ENCODE measurements around the gene WFDC10A.
"Not testable (repeated sequence)": the region's sequence is repeated elsewhere in the genome, so short reads cannot be mapped to it uniquely, and the experiment has no call there.

Gene WFDC10A

GRCh38 chr20:45629496-45630100 lies at the start of gene WFDC10A:
Gene WFDC10A, plus strand, starts transcription at chr20:45629739. Its CDS starts 75 bp downstream, at chr20:45629814.
- no peak for DNase-seq (ENCODE audit: low read depth)

GRCh38 chr20:45581702-45582101 lies 47.8 kb upstream of the WFDC10A start:
- DNase-seq (ENCODE audit: low read depth) = no peak

GRCh38 chr20:45583502-45583901 lies 46.0 kb upstream of the WFDC10A start:
- DNase-seq (ENCODE audit: low read depth) = no peak

DNA sequence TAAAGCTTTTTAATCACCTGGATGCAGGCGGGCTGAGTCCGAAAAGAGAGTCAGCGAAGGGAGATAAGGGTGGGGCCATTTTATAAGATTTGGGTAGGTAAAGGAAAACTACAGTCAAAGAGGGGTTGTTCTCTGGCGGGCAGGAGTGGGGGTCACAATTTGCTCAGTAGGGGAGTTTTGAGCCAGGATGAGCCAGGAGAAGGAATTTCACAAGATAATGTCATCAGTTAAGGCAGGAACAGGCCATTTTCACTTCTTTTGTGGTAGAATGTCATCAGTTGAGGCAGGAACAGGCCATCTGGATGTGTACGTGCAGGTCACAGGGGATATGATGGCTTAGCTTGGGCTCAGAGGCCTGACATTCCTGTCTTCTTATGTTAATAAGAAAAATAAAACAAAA lies 45.2 kb upstream of the WFDC10A start:
- DNase-seq (ENCODE audit: low read depth) = not testable (repeated sequence)

GRCh38 chr20:45585986-45586385 lies 43.6 kb upstream of the WFDC10A start:
- DNase-seq (ENCODE audit: low read depth) = not testable (repeated sequence)

DNA sequence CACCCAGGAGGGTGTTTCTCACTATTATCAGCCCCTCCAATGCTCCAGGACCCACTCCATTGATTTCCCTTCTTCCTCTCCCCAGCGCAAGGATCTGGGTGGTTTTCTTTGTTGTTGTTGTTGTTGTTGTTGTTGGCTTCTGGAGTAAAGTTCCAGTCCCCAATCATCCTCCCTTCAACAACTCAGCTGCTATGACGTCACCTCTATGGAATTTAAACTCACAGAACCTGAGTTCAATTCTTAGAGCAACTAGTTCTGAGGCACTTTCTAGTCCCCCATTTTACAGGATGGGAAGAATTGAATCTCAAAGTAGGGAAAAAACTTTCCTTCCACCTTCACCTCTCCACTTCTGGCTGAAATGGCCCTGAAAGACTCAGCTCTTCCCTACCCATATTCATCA lies 40.7 kb upstream of the WFDC10A start:
- no peak for DNase-seq (ENCODE audit: low read depth)

GRCh38 chr20:45589725-45590124 lies 39.8 kb upstream of the WFDC10A start:
- DNase-seq (ENCODE audit: low read depth) = no peak

DNA sequence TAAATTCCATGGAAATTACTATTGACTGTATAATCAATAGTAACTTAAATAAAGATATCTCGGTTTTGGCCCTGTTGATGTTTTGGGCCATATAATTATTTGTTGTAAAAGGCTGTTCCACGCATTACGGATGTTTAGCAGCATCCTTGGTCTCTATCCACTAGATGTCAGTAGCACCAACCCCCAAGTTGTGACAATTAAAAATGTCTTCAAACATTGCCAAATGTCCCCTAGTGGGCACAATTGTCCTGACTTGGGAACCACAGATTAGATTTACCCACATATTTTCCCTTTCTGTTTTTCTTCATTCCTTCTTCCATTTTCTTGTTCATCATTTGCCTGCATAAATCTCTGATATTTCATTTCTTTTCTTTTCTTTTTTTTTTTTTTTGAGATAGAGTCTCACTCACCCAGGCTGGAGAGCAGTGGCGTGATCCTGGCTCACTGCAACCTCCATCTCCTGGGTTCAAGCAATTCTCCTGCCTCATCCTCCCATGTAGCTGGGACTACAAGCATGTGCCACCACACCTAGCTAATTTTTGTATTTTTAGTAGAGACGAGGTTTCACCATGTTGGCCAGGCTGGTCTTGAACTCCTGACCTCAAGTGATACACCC lies 36.9 kb upstream of the WFDC10A start:
- peak; percentile 39 for DNase-seq (ENCODE audit: low read depth)

DNA sequence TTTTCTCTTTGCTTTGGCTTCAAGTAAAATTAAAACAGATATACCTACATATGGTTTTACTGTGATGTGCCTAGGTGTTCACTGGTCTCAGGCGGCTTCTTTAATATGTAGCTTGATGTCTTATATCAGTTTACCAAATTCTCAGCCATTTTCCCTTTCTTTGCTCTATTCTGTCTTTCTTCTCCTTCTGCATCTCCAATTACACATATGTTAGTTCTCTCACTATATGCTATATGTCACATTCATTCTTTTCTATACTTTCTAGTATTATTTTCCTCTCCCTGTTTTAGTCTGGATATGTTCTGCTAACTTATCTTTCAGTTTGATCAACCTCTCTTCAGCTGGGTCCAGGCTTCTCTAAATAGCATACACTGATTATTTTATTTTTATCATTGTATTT lies 36.0 kb upstream of the WFDC10A start:
- no peak for DNase-seq (ENCODE audit: low read depth)

DNA sequence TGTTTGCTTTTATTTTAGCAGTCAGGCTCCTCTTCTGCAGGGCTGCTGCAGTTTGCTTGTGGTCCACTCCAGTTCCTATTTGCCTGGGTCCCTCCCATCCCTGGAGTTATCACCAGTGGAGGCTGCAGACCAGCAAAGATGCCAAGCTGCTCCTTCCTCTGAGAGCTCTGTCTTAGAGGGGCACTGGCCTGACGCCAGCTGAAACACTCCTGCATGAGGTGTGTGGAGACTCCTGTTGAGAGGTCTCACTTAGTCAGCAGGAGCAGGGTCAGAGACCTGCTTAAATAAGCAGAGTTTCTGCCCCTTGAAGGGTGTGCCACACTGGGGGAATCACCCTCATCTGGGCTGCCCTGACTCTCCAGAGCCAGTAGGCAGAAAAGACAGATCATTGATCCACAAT lies 34.3 kb upstream of the WFDC10A start:
- no peak for DNase-seq (ENCODE audit: low read depth)

- DNase-seq (ENCODE audit: low read depth) = no peak
Measured at GRCh38 chr20:45607810-45608209, 21.7 kb upstream of the WFDC10A start.

DNA sequence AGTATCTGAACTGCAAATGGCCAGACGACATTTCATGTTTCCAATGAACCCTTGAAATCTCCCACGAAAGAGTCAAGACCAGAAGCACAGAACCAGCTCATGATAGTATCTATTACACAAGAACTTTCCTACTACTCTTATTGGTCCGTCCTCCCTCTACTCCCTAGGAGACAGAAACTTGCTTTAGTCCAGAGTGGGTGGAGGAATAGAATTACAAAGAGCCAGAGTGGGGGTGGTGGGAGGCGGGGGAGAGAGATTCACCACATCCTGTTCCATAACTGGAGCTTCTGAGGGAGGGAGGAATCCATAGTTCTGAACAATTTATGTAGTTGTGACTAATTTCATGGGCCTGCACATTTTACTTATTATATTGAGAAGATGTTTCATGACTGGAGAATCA lies 18.5 kb upstream of the WFDC10A start:
- peak; percentile 27 for DNase-seq (ENCODE audit: low read depth)

DNA sequence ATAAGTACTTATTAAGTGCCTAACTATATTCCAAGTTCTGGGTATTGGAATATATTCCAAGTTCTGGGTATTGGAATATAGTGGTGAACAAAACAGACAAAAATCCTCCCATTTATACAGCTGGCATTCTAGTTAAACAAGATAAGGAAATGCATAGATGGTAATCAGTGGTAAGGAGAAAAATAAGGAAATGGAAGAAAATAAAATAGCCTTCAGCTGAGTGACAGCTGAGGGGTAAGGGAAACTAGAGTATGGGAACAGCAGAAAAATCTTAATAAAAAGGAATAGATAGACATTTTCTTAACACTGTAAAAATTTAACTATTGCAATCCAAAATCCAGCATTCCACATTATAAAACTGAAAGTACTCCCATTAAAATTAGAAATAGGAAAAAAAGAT lies 17.2 kb upstream of the WFDC10A start:
- no peak for DNase-seq (ENCODE audit: low read depth)

GRCh38 chr20:45617591-45617990 lies 11.9 kb upstream of the WFDC10A start:
- no peak for DNase-seq (ENCODE audit: low read depth)

DNA sequence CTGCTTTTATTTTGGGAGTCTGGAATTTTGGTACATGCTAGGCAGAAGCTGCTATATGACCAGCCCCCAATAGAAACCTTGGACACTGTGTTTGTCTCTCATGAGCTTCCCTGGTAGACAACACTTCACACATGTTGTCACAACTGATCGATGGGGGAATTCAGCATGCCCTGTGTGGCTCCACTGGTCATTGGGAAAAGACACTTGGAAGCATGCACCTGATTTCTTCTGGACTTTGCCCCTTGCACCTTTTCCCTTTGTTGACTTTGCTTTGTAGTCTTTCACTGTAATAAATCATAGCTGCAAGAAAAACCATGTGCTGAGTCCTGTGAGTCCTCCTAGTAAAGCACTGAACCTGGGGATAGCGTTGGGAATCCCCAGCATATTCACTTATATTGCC lies 7.9 kb upstream of the WFDC10A start:
- no peak for DNase-seq (ENCODE audit: low read depth)

- DNase-seq (ENCODE audit: low read depth) = no peak
Measured at GRCh38 chr20:45626540-45626939, 3.0 kb upstream of the WFDC10A start.

DNA sequence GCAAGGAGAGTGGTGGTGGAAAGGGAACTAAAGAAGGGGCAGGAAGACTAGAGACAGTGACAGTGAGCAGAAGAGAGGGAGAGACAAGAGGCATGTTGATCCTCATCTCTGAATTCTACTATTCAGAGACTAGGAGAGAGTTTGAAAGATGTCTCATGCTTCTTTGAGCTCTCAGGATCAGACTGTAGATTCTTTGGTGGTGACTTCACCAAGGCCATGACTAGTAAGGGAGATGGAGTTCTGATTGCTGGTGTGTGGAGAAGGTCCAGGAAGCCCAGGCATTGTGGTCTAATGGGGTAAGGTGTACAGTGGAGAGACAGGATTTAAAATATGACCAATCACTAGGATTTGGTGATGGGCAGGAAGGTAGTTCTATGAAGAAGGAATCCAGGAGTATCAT lies 832 bp downstream of the WFDC10A start:
- no peak for DNase-seq (ENCODE audit: low read depth)

GRCh38 chr20:45631184-45631583 lies 1.6 kb downstream of the WFDC10A start, which contains the start of gene WFDC9:
Gene WFDC9, minus strand, starts transcription at chr20:45631284. Its CDS starts 21,103 bp downstream, at chr20:45610181.
- DNase-seq (ENCODE audit: low read depth) = no peak

- DNase-seq (ENCODE audit: low read depth) = no peak
Measured at GRCh38 chr20:45636513-45636912, 7.0 kb downstream of the WFDC10A start.

DNA sequence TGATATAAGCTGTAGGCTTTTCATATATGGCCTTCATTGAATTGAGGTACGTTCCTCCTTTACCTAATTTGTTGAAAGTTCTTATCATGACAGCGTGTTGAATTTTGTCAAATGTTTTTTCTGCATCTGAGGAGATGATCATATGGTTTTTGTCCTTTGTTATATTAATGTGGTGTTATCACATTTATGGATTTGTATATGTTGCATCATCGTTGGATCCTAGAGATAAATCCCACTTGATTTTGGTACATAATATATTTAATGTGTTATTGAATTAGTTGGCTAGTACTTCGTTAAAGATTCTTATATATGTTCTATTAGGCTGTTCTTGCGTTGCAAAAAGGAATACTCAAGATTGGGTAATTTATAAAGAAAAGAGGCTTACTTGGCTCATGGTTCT lies 10.1 kb downstream of the WFDC10A start:
- no peak for DNase-seq (ENCODE audit: low read depth)

- DNase-seq (ENCODE audit: low read depth) = not testable (repeated sequence)
Measured at GRCh38 chr20:45641076-45641475, 11.5 kb downstream of the WFDC10A start.

DNA sequence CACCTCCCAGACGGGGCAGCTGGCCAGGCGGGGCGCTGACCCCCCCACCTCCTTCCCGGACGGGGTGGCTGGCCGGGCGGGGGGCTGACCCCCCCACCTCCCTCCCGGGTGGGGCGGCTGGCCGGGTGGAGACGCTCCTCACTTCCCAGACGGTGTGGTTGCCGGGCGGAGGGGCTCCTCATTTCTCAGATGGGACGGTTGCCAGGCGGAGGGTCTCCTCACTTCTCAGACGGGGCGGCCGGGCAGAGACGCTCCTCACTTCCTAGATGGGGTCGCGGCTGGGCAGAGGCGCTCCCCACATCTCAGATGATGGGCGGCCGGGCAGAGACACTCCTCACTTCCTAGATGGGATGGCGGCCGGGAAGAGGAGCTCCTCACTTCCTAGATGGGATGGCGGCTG lies 16.3 kb downstream of the WFDC10A start:
- DNase-seq (ENCODE audit: low read depth) = not testable (repeated sequence)

DNA sequence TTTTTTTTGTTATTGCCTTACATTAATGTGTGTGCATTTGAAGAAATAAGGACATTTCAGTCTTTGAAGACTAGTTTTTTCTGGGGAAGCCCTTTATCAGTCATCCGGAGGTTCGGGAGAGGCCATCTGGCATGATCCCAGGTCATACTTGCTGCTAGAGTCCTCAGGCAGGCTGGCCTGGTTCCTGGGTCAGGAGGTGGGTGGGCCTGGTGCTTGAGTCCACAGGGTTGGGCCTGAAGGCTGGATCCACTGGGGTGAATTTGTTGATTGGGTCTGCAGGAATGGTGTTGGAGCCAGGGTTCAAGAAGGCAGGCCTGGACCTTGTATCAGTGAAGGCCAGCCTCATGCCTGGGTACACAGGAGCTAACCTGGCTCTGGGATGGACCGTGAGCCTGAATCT lies 17.3 kb downstream of the WFDC10A start:
- DNase-seq (ENCODE audit: low read depth) = no peak

DNA sequence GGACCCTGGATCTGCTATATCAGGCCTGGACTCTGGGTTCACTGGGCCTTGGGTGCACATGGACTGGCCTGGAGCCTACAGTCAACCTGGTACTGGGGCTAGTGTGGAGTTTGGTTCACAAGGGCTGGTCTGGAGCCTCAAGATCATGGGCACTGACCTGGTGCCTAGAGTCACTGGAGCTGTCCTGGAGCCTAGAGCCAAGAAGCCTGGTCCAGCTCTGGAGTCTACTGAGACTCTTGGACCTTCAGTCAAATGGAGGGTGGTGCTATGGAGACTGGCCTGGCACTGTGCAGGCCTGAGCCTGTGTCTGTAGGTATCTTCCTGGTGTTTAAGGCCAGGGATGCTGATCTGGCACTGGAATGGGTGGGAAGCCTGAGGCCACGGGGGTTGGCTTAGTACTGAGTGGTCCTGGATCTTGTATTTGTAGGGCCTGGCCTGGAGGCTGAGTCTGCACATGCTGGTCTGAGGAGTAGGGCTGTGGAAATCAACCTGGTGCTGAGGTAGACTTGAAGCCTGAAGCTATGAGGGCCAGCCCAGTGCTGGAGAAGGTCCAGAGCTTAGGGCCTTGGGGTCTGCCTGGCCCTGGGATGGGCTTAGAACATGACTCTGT lies 18.0 kb downstream of the WFDC10A start:
- DNase-seq (ENCODE audit: low read depth) = no peak

Data from HS-27A (cell line).